ENCODE results near the gene ACOX1.

The ACOX1 gene

DNA sequence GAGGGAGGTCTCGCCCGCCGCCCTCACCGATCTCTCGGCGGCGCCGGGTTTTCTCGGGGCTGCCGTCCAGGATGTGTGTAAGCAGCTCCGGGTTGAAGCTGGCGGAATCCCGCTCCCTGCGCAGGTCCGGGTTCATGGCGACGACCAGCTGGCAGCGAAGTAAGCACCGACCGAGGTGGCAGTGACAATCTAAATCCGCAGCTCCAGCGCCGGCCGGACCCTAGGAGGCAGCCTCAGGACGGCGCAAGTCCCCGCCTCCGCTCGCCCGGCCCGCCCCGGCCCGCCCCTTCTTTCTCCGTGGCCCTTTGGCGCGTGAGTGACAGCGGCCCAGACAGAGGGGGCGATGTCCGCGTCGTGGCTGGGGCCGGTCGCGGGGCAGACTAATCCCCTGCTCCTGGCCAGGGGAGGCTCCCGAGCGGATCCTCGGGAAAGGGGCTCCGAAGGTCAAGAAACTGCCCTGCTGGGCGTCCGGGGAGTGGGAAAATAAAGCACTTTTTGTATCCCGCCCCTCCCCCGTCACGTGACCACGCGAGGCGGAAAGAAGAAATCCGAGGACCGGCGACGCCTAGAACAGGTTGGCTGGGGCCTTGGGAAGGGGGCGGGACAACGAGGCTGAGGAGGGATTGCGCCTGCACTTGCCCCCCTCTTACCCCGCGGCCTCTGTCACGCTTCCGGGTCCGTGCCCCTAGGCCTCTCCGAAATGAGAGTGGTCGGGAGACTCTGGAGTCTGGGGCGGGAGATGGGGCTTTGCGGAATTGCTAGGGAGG is at the start of gene ACOX1, which contains the start of gene TEN1:
Gene ACOX1, minus strand, starts transcription at position 229 of the 767 bp plus-strand sequence. Its CDS starts 93 bp downstream, at position 136.
Gene TEN1, plus strand, starts transcription at position 303 of the 767 bp plus-strand sequence. CDS start 6,953 bp downstream, outside the sequence.
- FAIRE-seq, result peak; percentile 97

DNA sequence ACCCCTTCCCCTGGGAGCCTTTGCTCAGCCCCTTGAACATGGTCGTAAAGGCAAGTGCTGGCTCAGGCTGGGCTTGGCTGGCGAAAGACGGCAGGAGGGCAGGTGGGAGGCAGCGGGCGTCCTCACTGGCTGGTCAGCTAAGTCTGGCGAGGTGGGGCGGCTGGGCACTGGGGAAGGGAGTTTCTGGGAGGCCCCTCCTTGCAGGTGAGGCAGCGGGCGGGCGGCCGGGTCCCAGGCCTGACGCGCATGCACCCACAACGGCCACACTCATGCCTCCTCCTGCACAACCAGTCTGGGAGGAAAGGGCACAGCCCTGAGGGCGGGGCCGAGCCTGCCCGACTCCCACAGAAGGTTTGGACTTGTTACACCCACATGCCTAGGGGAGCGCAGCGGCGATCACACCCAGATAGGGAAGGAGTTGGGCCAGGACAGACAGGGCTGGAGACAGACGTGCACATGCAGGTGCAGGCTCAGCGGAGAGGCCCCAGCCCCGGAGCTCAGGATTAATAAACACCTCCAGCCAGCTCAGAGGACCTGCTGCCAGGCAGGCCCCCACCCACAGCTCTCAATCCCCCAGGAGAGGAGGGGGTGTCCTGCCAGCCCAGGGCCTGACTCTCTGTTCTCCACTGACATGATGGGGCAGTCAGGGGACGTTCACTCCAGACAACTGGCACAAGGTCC is 48.3 kb upstream of the ACOX1 start, which contains the start of gene EVPL:
Gene EVPL, minus strand, starts transcription at position 148 of the 681 bp plus-strand sequence. Its CDS starts 108 bp downstream, at position 40.
- FAIRE-seq, result no peak

DNA sequence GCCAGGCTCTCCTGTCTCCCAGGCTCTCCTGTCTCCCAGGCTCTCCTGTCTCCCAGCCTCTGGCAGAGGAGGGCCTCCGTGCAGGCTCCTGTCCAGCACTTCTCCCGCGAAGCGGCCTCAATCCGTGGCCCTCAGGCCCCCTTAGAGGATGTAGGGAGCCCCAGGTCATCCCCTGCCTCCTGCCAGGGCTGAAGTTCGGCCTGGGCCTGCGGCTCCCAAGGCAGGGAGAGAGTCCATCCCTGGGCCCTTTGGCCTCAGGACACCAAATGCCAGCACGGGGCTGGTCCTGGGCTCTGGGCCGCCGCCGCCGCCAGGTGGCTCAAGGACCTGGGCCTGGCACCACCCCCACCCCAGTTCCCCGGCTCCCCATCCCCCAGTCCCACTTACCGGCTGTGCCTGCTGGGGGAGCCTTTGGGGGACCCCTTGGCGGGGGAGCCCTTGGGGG is 47.8 kb upstream of the ACOX1 start:
- no peak for FAIRE-seq

DNA sequence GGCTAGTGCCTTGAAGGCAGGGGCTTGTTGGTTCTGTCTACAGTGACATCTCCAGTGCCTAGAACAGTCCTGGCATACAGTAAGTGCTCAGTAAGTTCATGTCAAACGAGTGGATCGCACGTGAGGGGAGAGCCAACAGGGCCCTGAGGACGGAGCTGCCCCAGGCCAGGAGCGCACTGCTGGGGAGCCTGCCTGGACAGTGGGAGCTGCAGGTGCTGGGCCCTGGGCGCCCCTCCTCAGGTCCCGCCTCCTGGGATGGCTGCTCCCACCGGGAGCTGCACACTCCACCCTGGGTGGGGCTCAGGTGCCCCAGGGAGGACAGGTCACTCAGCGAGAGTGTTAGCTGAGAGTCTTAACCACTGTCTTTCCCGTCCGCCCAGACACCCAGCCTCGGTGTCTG is 46.3 kb upstream of the ACOX1 start:
- FAIRE-seq, result no peak

DNA sequence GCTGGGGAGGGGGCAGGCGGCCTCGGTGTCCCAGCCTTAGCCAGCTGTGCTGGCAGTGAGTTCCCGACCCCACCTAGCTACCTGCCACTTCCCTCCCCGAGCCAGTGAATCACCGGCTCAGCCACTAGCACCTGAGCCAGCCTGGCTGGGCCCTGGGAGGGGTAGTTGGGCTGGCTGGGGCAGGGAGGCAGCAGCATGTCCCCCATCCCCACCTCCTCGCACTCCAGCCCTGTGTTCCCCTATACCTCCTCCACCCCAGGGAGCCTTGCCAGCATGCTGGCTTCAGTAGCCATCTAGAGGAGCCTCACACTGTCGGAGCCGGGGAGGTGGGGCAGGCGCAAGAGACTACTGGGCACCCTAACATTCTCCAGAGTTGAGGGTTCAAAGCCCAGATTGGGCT is 45.4 kb upstream of the ACOX1 start:
- FAIRE-seq, result no peak

DNA sequence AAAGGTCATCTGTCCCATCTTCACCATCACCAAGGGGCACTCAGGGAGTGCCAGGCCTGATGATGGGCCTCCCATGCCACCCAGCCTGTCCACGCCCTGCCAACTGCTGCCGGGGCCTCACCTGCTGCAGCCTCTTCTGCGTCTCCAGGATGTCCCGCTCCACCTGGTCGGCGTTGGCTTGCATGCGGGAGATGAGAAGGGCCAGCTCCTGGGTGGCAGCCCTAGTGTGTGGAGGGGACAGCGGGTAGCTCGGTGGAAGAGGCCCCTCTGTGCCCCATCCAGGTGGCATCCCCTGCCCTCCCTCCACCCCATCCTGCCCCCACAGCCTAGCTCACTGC is 44.9 kb upstream of the ACOX1 start:
- no peak for FAIRE-seq

DNA sequence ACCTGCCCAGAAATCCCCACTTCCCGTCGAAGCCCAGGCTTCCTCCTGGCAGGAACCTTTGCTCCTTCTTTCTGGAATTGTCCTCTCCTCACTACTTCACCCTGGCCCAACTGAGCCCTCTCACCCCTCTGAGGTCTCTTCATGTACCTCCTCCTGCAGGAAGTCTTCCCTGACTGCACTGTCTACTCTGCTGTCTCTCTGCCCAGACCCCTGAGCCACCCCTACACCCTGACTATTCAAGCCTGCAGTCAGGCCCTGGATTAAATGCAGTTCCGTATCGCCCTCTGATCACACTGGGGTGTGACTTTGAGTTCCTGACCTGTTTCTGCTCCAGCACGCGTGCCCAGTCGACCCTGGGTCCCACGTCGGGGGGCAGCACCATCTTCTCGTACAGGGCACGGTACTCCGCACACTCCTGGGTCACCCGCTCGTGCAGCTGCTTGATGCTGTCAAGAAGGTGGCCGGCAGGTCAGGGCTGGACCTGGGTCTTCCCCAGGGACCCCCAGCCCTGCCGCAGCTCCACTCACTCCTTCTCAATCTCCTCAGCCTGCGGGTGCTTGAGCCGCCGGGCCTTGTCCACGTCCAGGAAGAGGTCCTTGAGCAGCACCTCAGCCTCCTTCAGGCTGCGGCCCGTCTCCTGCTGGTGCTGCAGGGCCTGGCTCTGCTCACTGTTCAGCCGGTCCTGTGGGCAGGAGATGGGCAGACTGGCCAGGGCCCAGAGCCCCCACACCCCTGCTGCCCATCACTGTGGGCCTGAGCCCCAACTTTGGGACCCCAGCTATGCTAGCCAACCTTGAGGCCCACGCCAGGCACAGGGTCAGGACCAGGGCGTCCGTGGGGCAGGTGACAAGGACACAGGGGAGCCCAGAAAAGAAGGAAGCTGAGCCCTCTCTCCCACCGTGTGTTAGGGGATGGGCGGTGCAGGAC is 44.3 kb upstream of the ACOX1 start:
- no peak for FAIRE-seq

DNA sequence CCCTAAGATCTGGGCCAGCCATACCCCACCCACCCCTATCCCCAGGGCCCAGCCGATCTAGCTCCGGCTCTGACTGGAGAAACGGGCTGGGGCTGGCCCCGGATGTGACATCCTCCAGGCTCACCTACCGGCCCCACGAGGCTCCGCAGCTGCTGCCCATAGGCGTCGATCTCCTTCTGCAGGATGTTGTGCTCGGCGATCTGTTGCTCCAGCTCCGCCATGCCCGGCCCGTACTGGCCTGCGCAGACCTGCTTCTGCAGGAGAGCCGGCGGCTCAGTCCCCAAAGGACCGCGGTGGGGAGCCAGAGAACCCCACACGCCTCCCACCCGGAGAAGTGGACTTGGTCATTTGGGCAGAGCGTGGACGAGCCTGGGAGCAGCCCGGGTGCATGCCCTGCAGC is 43.3 kb upstream of the ACOX1 start:
- no peak for FAIRE-seq

DNA sequence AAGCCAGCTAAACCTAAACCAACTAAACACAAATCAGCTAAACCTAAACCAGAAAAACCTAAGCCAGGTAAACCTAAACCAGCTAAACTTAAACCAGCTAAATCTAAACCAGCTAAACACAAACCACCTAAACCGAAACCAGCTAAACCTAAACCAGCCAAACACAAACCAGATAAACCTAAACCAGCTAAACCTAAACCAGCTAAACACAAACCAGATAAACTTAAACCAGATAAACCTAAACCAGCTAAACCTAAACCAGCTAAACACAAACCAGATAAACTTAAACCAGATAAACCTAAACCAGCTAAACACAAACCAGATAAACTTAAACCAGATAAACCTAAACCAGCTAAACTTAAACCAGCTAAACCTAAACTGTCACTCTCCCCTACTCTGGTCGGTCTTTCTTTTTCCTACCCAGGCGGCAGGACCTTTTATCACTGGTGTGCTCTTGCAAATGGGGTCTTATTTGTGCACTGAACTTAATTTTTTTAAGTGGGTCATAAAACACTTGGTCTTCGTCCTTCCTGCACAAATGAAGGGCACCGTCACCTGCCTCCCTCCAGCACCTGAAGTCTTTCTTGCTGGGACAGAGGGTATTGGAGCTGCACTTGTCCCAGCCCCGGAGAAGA is 41.0 kb upstream of the ACOX1 start:
- FAIRE-seq, result peak; percentile 65

DNA sequence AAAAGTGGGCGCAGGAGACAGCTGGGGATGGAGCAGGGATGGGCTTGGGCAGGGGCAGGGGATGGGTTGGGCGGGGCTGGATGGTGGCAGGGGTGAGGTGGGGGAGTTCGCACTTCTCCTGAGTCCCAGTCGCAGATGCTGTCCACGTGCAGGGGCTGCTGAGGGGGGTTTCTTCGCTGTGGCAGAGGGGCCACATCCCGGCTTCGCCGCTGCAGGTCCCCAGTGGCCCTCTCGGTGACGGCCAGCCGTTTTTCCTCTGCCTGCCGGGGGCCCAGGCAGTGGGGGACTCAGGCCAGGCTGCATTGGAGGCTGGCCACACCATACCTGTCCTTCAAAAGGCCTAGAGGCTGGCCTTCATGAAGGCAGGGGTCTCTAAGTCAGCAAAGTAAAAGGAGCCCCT is 39.8 kb upstream of the ACOX1 start:
- no peak for FAIRE-seq

DNA sequence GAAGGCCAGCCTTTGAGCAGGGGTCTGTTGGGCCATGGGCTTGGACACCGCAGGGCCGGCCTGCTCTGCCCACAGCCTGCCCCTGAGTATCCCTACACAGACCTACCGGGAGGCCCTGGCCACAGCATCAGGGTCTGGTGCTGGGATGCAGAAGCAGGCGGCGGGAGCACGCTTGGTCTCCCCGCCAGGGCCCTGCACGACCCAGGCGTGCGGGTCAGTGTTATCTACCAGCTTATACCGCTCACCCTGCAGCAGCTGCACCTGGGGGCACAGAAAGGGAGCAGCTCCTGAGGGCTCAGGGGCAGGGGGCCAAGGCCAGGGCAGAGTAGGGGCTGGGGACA is 39.3 kb upstream of the ACOX1 start:
- no peak for FAIRE-seq

DNA sequence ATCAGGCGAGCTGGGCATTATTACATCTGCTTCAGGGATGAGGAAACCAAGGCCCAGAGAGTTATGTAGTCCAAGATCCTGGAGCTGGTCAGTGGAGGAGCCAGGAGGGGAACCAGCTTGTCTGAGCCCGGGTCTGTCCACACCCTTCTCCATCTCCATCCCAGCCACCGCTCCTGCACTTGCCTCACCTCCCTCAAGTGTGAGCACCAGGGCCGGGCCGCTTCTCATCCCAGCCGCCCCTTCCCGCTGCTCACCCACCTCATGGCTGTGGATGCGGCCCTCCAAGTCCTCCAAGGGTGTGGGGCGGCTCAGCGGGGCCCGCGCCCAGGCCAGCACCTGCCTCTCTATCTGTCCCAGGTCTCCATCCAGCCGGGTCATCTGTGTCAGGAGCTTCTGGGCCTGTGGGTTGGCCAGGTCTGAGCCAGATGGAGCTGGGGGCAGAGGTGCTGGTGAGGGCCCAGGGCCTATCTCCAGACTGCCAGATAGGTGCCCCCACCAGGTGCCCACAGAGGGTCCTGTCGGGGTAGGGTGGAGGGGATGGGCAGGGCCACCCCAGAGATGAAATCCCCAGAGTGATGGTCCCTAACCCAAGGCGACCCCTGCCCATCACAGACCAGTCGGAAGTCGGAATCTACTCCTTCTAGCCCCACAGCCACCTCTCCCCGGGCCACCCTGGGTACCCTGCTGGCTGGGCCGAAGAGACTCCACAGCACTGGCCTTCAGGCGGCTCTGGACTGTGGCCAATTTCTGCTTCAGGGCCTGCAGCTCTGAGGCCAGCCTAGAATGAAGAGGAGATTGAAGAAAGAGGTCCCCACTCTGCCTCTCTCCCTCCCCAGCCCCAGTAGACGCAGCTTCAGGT is 38.7 kb upstream of the ACOX1 start:
- no peak for FAIRE-seq

DNA sequence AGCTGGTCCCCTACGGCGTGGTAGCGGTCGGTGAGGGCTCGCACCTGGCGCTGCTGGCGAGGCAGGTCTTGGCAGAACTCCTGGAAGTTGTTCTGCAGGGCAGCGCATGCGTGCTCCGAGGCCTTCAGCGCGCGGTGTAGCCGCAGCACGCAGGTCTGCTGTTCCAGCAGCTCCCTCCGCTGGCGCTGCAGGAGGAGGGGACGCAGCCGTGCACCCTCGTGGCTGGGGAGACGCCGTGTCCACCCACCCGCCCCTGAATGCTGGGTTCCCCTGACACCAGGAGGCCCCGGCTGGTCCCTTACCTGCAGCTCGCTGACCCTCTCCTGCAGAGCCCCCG is 35.9 kb upstream of the ACOX1 start:
- no peak for FAIRE-seq

DNA sequence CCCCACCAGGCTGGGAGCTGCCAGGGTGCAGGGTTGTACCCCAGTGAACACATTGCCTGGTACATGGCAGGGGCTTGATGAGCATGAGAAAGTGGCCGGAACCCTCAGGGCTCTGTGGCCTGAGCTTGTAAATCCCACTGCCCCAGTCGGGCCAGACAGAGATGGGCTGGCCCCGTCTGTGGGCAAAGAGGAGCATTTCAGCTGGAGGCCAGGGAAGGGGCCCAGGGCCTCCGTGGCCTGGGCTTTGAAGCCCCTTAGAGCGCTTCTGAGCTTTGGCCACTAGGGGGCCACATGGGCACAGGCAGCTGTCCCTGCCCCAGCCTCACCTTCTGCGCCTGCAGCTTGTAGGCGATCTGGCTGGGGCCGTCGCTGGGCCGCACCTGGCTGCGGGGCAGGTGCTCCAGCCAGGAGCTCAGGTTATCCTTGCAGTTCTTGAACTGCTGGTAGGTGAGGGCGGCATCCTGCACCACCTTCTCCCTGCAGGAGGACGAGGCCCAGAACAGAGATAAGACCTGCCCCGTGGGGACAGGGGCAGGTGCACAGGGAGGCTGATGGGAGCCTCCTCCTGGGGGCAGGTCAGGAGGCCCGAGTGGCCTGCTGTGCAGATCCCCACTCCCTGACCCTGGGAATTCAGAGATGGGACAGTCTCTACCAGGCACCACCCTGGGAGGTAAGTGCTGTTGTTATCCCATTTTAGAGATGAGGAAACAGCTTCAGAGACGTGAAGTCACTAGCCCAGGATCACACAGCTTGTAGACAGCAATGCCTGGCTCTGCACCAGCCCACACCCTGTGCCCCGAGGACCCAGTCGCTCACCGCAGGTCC is 35.3 kb upstream of the ACOX1 start:
- no peak for FAIRE-seq

DNA sequence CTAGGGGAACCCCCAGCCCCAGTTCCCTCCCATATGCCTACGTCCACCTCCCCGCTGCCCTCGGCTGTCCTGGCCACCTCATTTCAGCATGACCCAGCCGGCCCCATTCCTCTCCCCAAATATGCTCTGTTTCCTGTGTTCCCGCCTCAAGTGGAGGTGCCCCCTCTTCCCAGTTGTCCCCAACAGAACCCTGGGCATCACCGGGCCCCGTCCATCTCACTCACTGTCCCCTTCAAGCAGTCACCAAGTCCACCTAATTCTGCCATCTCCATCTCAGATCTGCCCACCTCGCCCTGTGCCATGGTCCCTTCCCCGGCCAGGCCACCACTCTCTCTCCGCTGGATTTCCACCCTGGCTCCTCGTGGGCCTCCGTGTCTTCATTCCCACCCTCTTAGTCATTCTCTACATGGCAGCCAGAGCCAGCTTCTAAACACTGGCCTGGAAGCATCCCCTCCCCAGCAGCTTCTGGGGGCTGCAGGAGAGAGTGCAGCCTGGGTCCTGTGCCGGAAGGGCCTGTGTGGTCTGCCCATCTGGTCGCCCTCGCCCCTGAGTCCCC is 34.5 kb upstream of the ACOX1 start:
- FAIRE-seq, result no peak

DNA sequence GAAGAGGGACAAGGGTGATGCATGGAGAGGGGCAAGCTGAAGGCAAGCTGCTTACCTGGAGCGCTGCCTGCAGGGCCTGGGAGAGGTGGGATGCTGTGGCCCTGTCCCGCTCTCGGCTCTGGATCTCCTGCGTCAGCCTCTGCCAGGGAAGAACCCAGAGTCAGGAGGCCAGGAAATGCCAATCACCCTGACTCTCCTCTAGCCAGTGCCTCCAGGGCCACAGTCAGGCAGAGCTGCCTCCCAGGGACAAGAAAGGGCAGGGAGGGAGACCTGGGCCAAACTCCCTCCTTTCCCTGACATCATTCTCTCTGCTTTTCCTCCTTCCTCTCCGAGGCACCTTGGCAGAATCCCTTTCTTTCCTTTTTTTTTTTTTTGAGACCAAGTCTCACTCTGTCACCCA is 33.0 kb upstream of the ACOX1 start:
- FAIRE-seq, result no peak

DNA sequence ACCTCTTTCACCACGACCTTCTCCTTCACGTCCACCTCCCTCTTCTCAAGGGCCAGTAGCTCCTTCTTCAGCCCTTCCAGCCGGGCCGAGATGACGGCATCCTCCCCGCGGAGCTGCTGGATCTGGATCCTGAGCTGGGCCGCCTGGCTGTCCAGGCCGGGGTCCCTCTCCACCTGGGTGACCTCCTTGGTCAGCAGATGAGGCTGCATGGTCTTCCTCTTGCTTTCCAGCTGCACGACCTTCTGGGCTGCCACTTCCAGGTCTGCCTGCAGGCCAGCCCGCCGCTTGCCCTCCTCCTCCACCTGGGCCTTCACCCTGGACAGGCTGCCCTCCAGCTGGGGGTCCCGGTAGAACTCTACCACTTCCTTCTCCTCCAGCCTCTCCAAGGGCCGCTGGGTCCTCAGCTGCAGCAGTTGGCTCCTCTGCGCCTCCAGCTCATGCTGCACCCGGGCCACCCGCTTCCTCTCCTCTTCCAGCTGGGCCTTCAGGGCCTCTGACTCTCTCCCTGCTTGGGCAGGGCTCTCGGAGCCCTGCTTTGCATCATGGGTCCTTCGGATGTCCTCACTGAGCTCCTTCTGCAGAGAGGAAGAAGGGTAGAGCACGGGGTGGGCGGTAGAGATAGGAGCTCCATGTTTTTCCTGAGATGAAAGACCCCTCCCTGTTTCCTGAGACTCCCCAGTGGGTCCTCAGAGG is 31.1 kb upstream of the ACOX1 start:
- no peak for FAIRE-seq

DNA sequence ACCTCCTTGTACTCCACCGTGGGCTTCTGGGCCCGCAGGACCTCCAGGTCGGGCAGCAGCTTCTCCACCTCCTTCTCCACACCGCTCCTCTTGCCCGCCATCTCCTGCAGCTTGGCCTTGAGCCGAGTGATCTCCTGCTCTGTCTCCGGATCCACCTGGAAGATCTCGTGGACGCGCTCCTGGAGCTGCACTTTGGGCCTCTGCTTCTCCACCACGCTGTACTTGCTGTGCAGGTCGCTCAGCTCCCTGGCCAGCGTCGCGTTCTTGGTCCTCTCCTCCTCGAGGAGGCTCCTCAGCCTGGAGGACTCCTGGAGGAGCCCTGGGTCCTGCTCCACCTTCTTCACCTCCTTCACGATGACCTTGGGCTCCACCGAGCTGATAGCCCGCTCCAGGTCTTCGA is 30.5 kb upstream of the ACOX1 start:
- no peak for FAIRE-seq

DNA sequence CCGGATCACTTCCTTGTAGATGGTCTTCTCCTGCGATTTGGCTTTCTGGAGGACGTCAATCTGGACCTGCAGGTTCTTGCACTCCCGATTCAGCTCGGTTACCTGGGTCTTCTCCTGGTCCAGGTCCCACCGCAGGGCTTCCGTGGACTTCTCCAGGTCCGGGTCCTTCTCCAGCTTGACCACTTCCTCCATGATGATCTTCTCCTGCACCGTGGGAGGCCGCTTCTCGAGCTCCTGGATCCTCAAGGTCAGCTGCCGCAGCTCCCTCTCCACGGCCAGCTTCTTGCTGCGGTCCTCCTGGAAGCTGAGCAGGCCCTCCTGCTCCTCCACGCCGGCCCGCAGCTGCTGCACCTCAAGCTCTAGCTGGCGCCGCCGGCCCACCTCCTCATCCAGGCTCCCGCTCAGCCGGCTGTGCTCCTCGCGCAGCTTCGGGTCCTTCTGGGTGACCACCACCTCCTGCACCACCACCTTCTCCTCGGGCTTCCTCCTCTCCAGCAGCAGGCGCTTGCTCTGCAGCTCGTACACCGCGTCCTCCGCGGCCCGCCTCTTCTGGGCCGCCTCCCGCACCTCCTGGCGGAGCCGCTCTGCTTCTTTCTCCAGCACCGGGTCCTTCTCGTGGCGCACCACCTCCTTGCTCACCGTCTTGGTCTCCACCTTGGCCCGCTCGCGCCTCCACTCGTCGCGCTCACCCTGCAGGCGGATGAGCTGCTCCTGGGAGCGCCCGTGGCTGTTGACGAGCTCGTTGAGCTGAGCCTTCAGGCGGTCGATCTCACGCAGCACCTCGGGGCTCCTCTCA is 29.9 kb upstream of the ACOX1 start:
- FAIRE-seq, result no peak

Measured in G401.6 (cell line).